HG03342 (cell line): ENCODE data around the gene ITIH6.
"Not testable (repeated sequence)": the region's sequence is repeated elsewhere in the genome, so short reads cannot be mapped to it uniquely, and the experiment has no call there.

Experiments
- ATAC-seq: cut with Tn5 transposase; IDR thresholded peaks from one replicate; pipeline ENCODE4 v1.9.1; 2021; ENCODE audit warnings: mild to moderate bottlenecking, moderate library complexity; ENCODE audit not compliant: unreplicated experiment

Gene ITIH6

GRCh38 chrX:54808605-54809483 is 10.8 kb upstream of the ITIH6 start:
- ATAC-seq, result peak; percentile 82

GRCh38 chrX:54808109-54808604 is 10.1 kb upstream of the ITIH6 start:
- ATAC-seq, result no peak

GRCh38 chrX:54807524-54808108 is 9.6 kb upstream of the ITIH6 start, which contains the start of gene MAGED2:
Gene MAGED2, plus strand, starts transcription at chrX:54807745. Its CDS starts 1,587 bp downstream, at chrX:54809332.
- no peak for ATAC-seq

- no peak for ATAC-seq
Measured at GRCh38 chrX:54799046-54799445, 991 bp upstream of the ITIH6 start.

- ATAC-seq, result no peak
Measured at GRCh38 chrX:54794795-54795194, 3.3 kb downstream of the ITIH6 start.

- no peak for ATAC-seq
Measured at GRCh38 chrX:54794028-54794427, 4.0 kb downstream of the ITIH6 start.

GRCh38 chrX:54789405-54789804 is 8.7 kb downstream of the ITIH6 start:
- not testable (repeated sequence) for ATAC-seq

GRCh38 chrX:54788446-54788845 is 9.6 kb downstream of the ITIH6 start:
- ATAC-seq, result no peak

GRCh38 chrX:54786967-54787366 is 11.1 kb downstream of the ITIH6 start:
- peak; percentile 64 for ATAC-seq

GRCh38 chrX:54785901-54786300 is 12.2 kb downstream of the ITIH6 start:
- no peak for ATAC-seq

- no peak for ATAC-seq
Measured at GRCh38 chrX:54776987-54777672, 20.9 kb downstream of the ITIH6 start.

- ATAC-seq, result no peak
Measured at GRCh38 chrX:54776061-54776460, 22.0 kb downstream of the ITIH6 start.

GRCh38 chrX:54774391-54775094 is 23.5 kb downstream of the ITIH6 start:
- ATAC-seq, result not testable (repeated sequence)

- ATAC-seq, result no peak
Measured at GRCh38 chrX:54758114-54759055, 39.7 kb downstream of the ITIH6 start.

GRCh38 chrX:54754854-54755253 is 43.2 kb downstream of the ITIH6 start:
- ATAC-seq, result no peak

GRCh38 chrX:54748626-54749025 is 49.4 kb downstream of the ITIH6 start:
- no peak for ATAC-seq

- ATAC-seq, result no peak
Measured at GRCh38 chrX:54747733-54748393, 50.2 kb downstream of the ITIH6 start.

- ATAC-seq, result no peak
Measured at GRCh38 chrX:54746928-54747327, 51.1 kb downstream of the ITIH6 start.

GRCh38 chrX:54745676-54746075 is 52.4 kb downstream of the ITIH6 start:
- no peak for ATAC-seq
